Tibial nerve (tissue), 4 donors: ENCODE data around the gene COIL.

Source experiments
- EP300 ChIP-seq, 2 donors: sonication (generic); formaldehyde crosslinking; IDR thresholded peaks; one replicate each; pipeline ENCODE4 v1.6.1; 2017; ENCODE audit warnings: antibody characterized with exemption in 2 of 2, mild to moderate bottlenecking in 1 of 2
- POLR2A ChIP-seq, 2 donors: fragments of 450-650 bp; IDR thresholded peaks; one replicate each; pipeline ENCODE4 v1.6.1; 2017; ENCODE audit warnings: antibody characterized with exemption in 2 of 2, mild to moderate bottlenecking in 2 of 2, moderate library complexity in 2 of 2
- TF ChIP-seq, protein P1 (sequence below), 5 experiments: fragments of 200-600 bp in 3 of 5; fragments of 450-650 bp in 2 of 5; sonication (generic) in 3 of 5; IDR thresholded peaks; one replicate each; pipeline ENCODE4 v1.5.1; 2016 to 2019; ENCODE audit warnings: antibody characterized with exemption in 5 of 5, mild to moderate bottlenecking in 3 of 5, moderate library complexity in 2 of 5

GRCh38 chr17:56899403-56899802 is 61.4 kb downstream of the COIL start:
- TF ChIP-seq, protein P1, sequence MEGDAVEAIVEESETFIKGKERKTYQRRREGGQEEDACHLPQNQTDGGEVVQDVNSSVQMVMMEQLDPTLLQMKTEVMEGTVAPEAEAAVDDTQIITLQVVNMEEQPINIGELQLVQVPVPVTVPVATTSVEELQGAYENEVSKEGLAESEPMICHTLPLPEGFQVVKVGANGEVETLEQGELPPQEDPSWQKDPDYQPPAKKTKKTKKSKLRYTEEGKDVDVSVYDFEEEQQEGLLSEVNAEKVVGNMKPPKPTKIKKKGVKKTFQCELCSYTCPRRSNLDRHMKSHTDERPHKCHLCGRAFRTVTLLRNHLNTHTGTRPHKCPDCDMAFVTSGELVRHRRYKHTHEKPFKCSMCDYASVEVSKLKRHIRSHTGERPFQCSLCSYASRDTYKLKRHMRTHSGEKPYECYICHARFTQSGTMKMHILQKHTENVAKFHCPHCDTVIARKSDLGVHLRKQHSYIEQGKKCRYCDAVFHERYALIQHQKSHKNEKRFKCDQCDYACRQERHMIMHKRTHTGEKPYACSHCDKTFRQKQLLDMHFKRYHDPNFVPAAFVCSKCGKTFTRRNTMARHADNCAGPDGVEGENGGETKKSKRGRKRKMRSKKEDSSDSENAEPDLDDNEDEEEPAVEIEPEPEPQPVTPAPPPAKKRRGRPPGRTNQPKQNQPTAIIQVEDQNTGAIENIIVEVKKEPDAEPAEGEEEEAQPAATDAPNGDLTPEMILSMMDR (IDR thresholded peaks at IDR 0.05) = no peak
- no peak for TF ChIP-seq POLR2A (IDR thresholded peaks at IDR 0.05)
- no peak for TF ChIP-seq EP300 (IDR thresholded peaks at IDR 0.05)
